OCI-LY3 (cell line): ENCODE data around the gene L3MBTL4.

Experiments used
- EZH2phosphoT487 ChIP-seq: fragments of 200-600 bp; shearing (Covaris generic); IDR thresholded peaks from 2 replicates; pipeline ENCODE4 v1.6.1; 2018; ENCODE audit warnings: antibody characterized with exemption, mixed run types, low read depth
- TF ChIP-seq, protein P1 (sequence below): fragments of 200-600, 300-600 bp; sonication (generic); IDR thresholded peaks from 2 replicates; pipeline ENCODE4 v1.5.1; 2014; ENCODE audit warnings: antibody characterized with exemption, low read length, low read depth

- TF ChIP-seq, protein P1, sequence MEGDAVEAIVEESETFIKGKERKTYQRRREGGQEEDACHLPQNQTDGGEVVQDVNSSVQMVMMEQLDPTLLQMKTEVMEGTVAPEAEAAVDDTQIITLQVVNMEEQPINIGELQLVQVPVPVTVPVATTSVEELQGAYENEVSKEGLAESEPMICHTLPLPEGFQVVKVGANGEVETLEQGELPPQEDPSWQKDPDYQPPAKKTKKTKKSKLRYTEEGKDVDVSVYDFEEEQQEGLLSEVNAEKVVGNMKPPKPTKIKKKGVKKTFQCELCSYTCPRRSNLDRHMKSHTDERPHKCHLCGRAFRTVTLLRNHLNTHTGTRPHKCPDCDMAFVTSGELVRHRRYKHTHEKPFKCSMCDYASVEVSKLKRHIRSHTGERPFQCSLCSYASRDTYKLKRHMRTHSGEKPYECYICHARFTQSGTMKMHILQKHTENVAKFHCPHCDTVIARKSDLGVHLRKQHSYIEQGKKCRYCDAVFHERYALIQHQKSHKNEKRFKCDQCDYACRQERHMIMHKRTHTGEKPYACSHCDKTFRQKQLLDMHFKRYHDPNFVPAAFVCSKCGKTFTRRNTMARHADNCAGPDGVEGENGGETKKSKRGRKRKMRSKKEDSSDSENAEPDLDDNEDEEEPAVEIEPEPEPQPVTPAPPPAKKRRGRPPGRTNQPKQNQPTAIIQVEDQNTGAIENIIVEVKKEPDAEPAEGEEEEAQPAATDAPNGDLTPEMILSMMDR, result no peak
- no peak for TF ChIP-seq EZH2phosphoT487
Observed at GRCh38 chr18:6340121-6340520, 74.6 kb downstream of the L3MBTL4 start.
